22Rv1 (cell line): ENCODE measurements around the gene B3GNT2.

Source experiments
- H3K27ac ChIP-seq: fragments of 450-650 bp; 2 replicates; pipeline ENCODE4 v1.5.1; 2017
- ZFX ChIP-seq: fragments of 450-650 bp; IDR thresholded peaks from 2 replicates; pipeline ENCODE4 v1.6.1; 2017; ENCODE audit warnings: antibody characterized with exemption, borderline replicate concordance
- TF ChIP-seq, protein P1 (sequence below): fragments of 450-650 bp; IDR thresholded peaks from 2 replicates; pipeline ENCODE4 v1.5.1; 2017; ENCODE audit warnings: mild to moderate bottlenecking

B3GNT2 gene

DNA sequence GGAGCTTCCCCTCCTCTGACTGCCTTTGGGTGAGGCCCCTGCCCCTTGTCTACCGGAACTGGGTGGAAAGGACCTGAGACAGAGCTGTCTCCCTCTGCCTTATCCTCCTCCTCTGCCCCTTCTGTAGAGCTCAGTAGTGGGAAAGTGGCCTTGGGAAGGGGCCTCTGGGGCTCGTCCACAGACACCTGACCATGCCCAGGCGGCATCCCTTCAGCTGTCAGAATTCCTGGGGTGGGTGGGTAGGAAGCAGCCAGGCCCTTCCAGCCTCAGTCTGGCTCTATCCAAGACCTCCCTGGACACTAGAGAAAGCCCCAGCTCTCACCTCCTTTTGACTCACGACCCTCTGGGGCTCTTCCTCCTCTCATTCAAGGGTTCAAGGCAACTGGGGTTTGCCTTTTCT lies 35.6 kb downstream of the B3GNT2 start:
- no peak for TF ChIP-seq ZFX
- TF ChIP-seq, protein P1, sequence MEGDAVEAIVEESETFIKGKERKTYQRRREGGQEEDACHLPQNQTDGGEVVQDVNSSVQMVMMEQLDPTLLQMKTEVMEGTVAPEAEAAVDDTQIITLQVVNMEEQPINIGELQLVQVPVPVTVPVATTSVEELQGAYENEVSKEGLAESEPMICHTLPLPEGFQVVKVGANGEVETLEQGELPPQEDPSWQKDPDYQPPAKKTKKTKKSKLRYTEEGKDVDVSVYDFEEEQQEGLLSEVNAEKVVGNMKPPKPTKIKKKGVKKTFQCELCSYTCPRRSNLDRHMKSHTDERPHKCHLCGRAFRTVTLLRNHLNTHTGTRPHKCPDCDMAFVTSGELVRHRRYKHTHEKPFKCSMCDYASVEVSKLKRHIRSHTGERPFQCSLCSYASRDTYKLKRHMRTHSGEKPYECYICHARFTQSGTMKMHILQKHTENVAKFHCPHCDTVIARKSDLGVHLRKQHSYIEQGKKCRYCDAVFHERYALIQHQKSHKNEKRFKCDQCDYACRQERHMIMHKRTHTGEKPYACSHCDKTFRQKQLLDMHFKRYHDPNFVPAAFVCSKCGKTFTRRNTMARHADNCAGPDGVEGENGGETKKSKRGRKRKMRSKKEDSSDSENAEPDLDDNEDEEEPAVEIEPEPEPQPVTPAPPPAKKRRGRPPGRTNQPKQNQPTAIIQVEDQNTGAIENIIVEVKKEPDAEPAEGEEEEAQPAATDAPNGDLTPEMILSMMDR: no peak
- no peak overlapping the region for H3K27ac ChIP-seq

DNA sequence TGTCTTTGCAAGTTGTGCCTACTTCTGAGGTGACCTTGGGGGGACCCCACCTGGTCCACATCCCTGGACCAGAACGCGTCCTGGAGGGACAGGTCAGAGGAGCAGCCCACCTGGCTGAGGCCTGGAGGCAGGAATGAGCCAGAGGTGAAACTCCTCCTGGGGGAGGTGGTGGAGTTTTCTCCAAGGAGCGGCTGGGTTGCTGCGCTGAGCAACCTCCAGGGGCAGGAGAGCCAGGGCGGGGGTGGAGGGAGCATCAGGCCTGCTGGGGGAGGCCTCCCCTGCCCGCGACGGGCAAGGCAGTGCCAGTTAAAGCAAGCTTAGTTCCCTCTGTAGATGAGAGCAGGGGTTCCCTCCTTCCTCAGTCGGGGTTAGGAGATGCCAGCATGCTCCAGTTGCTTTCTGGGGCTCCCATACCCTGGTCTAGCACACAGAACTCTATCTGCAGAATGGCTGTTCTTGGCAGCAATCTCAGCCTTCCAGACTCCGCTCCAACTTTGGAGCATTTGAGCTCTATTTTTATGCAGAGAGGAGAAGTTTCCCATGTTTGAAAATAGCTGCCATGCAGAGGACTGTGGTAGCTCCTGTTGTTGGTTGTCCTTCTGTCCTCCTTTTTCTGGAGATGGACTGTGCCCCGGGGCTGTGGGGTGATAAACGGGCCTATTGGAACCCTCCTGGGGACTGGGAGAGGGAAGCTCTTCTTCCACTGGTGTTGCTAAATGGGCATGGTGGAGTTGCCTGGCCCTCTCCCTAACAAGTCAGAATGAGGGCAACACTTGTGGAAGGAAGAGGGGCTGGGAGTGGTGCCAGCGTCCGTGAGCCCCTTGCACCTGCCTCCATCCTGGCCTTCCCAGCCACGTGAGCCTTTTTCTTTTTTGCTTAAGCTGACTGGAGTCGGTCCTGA lies 39.1 kb downstream of the B3GNT2 start:
- H3K27ac ChIP-seq: no peak overlapping the region
- TF ChIP-seq, protein P1: no peak
- TF ChIP-seq ZFX: no peak

DNA sequence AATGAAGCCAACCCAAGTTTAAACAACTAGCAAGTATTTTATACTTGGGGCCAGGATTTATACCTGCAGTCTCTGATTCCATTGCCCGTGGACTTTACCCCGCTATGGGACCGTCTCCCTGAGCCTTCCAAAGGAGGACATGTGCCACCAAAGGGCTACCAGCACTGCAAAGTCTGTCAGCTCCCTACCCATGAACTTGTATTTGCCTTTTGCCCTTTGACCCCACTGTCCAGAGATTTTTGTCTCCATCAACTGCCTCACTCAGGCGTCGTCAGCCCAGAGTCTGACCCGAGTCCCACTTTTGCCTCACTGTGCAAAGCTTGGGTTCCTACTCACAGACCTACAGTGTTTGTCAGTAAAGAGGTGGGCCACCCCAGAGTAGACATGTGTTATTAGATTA lies 40.6 kb downstream of the B3GNT2 start:
- TF ChIP-seq, protein P1: no peak
- no peak for TF ChIP-seq ZFX
- no peak overlapping the region for H3K27ac ChIP-seq

DNA sequence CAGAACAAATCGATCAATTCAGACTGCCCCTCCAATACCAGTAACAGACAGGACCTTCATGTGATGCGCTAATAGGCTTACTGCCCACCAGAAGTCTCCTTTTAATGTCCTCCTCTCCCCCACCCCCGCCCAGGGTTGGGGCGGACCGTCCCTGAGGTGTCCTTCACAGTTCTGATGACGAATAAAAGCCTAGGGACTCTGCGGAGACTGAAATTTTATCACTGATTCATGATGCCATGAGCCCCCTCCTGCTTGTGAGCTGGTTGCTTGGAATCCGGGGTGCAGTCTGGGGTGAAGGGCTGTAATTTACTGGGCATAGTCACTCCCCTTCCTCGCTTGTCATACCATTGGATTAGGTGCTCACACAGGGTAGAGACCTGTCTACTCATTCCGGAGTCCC lies 42.3 kb downstream of the B3GNT2 start:
- no peak for TF ChIP-seq ZFX
- TF ChIP-seq, protein P1: no peak
- H3K27ac ChIP-seq: no peak overlapping the region

DNA sequence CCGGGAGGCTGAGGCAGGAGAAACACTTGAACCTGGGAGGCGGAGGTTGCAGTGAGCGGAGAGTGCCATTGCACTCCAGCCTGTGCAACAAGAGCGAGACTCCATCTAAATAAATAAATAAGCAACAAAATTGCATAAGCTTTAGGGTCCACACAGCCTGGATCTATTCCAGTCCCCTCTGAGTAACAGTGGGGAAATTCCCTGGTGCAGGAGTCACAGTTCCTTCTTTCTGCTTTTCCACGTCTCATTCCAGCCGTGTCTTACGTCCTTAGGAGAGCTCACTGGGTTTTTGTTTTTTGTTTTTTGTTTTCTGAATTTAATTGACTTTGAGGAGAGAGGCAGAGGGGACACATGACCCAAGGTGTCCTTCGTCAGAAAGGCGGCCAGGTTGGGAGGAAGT lies 44.6 kb downstream of the B3GNT2 start:
- TF ChIP-seq, protein P1: no peak
- no peak for TF ChIP-seq ZFX
- H3K27ac ChIP-seq: no peak overlapping the region

DNA sequence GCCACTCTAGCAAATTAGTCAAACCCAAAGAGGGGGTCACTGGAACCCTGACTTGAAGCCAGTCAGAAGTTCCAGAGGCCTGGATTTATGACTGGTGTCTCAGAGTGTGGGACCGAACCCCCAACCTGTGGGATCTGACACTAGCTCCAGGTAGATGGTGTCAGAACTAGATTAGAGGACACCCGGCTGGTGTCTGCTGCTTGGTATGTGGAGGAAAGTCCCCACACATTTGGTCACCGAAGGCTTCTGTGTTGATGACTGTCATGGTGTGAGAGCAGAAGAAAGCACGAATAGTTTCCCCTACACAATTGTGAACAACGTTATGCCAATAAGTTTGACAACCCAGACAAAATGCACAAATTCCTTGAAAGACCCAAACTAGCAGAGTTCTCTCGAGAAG lies 48.1 kb downstream of the B3GNT2 start:
- no peak overlapping the region for H3K27ac ChIP-seq
- TF ChIP-seq, protein P1: no peak
- no peak for TF ChIP-seq ZFX

DNA sequence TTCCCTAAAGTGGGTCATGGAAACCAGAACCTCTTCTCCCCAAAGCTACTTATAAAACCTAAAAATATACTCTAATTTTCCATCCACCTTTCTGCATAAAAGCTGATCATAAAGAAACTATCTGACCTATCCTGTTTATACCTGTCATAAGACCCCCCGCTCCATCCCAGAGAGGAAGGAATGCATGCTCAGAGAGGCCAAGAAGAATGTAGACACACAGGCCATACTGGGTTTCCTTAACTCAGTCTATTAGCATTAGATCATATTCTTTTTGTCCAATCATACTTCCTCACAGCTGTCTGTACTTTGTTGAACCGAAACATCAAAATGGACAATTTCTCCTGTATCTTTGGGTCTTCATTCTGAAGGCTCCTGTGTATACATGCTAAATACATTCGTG lies 52.3 kb downstream of the B3GNT2 start:
- TF ChIP-seq, protein P1: no peak
- no peak for TF ChIP-seq ZFX
- no peak overlapping the region for H3K27ac ChIP-seq
